Uterus (tissue), 4 donors: ENCODE measurements around the gene MLH1. TPM values are rescaled to one million over a fixed set of nuclear protein-coding genes. Genes with fewer than 3 reads are reported as not detected.
"Not testable (repeated sequence)": the region's sequence is repeated elsewhere in the genome, so short reads cannot be mapped to it uniquely, and the experiment has no call there.

Experiments
- DNase-seq, 2 donors: peaks; one replicate each; pipeline ENCODE4 v3.0.0-alpha.2; 2019 to 2020
- H3K27ac ChIP-seq, 2 donors: fragments of 200-600 bp; sonication (generic); 1 replicate in 1 of 2; 2 replicates in 1 of 2; pipeline ENCODE4 v1.5.1; 2016 to 2018
- H3K27me3 ChIP-seq, 2 donors: fragments of 200-600 bp; sonication (generic); one replicate each; pipeline ENCODE4 v1.5.1; 2018 to 2019; ENCODE audit warnings: control low read depth in 1 of 2
- H3K36me3 ChIP-seq, 2 donors: fragments of 200-600 bp; sonication (generic); one replicate each; pipeline ENCODE4 v1.5.1; 2019; ENCODE audit warnings: control low read depth in 1 of 2
- H3K4me1 ChIP-seq, 2 donors: fragments of 200-600 bp; sonication (generic); one replicate each; pipeline ENCODE4 v1.5.1; 2018 to 2019; ENCODE audit warnings: control low read depth in 1 of 2
- H3K4me3 ChIP-seq, 2 donors: fragments of 200-600 bp; sonication (generic); 1 replicate in 1 of 2; 2 replicates in 1 of 2; pipeline ENCODE4 v1.5.1; 2018 to 2019; ENCODE audit warnings: mild to moderate bottlenecking in 1 of 2
- H3K9me3 ChIP-seq, 2 donors: fragments of 200-600 bp; sonication (generic); one replicate each; pipeline ENCODE4 v1.5.1; 2019; ENCODE audit warnings: control low read depth in 1 of 2
- POLR2A ChIP-seq, 2 donors: fragments of 450-650 bp; IDR thresholded peaks; one replicate each; pipeline ENCODE4 v1.6.1; 2016; ENCODE audit warnings: antibody characterized with exemption in 2 of 2, mild to moderate bottlenecking in 1 of 2, moderate library complexity in 1 of 2
- intact Hi-C: fragments of 100-400 bp; cut with DNase I; formaldehyde crosslinking; loops from one replicate; pipeline ENCODE4 v1.15.1; 2023; ENCODE audit warnings: low total_unique reads
- total RNA-seq, 4 donors: library from RNA; depleted of rRNA in 3 of 4; stranded (reverse); fragments of >200 nt in 3 of 4; gene quantifications; one replicate each; pipeline versions ENCODE4 v1.1.0 to v1.2.4, GENCODE V29; 2014 to 2023
- TF ChIP-seq, protein P1 (sequence below), 4 experiments: fragments of 200-600 bp in 2 of 4; fragments of 450-650 bp in 2 of 4; sonication (generic) in 2 of 4; IDR thresholded peaks; one replicate each; pipeline ENCODE4 v1.5.1; 2016 to 2019; ENCODE audit warnings: antibody characterized with exemption in 4 of 4, mild to moderate bottlenecking in 2 of 4, moderate library complexity in 1 of 4
- donor health status: DM: yes; HTN: yes; CAD: no.

The MLH1 gene
- total RNA-seq, 4 donors from 2014 or later: 5.9 to 64.3 (median 24.4) TPM

DNA sequence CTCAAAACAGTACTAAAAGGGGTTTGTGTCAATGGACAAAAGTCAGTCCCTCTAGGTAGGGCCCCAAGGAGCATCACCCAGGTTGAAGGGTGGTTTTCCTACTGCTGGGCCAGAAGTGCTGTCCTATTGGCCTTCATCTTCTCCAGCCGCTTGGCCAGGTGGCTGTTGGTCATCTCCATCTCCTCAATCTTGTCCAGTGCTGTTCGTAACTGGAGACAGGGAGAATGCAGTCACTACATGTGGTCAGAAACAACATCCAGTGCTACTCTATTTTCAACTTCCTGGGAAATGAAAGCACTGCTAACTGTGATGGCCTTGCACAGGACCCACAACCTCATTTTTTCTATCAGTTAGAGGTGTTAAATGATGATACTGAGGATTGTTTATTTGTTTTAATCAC lies 60.4 kb downstream of the MLH1 start:
- no peak for DNase-seq
- H3K36me3 ChIP-seq: no peaks in the 10 kb centered on the region
- no peak for TF ChIP-seq POLR2A (IDR thresholded peaks at IDR 0.05)
- TF ChIP-seq, protein P1, sequence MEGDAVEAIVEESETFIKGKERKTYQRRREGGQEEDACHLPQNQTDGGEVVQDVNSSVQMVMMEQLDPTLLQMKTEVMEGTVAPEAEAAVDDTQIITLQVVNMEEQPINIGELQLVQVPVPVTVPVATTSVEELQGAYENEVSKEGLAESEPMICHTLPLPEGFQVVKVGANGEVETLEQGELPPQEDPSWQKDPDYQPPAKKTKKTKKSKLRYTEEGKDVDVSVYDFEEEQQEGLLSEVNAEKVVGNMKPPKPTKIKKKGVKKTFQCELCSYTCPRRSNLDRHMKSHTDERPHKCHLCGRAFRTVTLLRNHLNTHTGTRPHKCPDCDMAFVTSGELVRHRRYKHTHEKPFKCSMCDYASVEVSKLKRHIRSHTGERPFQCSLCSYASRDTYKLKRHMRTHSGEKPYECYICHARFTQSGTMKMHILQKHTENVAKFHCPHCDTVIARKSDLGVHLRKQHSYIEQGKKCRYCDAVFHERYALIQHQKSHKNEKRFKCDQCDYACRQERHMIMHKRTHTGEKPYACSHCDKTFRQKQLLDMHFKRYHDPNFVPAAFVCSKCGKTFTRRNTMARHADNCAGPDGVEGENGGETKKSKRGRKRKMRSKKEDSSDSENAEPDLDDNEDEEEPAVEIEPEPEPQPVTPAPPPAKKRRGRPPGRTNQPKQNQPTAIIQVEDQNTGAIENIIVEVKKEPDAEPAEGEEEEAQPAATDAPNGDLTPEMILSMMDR (IDR thresholded peaks at IDR 0.05): no peak
- H3K4me3 ChIP-seq: no peak overlapping the region
- intact Hi-C loops: no loop called here
- peak overlapping the region; percentile 19 to 75 for H3K27ac ChIP-seq
- H3K9me3 ChIP-seq: no peaks in the 10 kb centered on the region
- H3K4me1 ChIP-seq: peaks cover 0 to 5% of the 10 kb centered on the region in 2 donors
- H3K27me3 ChIP-seq: no peaks in the 10 kb centered on the region

DNA sequence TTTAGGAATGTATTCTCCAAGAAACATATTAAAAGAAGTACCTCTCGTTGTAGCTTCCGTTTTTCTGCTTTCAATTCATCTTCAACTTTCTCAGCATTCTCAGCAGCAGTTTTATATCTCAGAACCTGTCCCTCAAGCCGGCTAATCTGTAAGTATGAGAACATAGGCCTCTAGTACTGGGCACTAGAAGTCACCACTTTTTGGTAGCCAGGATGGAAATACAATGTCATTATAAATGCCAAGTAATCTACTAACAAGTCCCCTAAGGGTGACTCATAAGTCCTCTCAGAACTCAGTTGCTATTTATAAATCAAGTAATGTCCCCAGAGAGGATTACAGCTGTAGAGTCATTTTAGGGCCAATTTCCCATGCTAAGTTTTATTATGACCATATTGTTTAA lies 61.1 kb downstream of the MLH1 start:
- Histone ChIP-seq H3K27me3 (no peaks in the 10 kb centered on the region), H3K4me1 (peaks cover 0 to 5% of the 10 kb centered on the region in 2 donors), H3K9me3 (no peaks in the 10 kb centered on the region), H3K27ac (peak overlapping the region; percentile 19 to 75), H3K4me3 (no peak overlapping the region), H3K36me3 (no peaks in the 10 kb centered on the region)
- TF ChIP-seq, protein P1 (IDR thresholded peaks at IDR 0.05): no peak
- no peak for TF ChIP-seq POLR2A (IDR thresholded peaks at IDR 0.05)
- no peak for DNase-seq
- intact Hi-C loops: no loop called here

DNA sequence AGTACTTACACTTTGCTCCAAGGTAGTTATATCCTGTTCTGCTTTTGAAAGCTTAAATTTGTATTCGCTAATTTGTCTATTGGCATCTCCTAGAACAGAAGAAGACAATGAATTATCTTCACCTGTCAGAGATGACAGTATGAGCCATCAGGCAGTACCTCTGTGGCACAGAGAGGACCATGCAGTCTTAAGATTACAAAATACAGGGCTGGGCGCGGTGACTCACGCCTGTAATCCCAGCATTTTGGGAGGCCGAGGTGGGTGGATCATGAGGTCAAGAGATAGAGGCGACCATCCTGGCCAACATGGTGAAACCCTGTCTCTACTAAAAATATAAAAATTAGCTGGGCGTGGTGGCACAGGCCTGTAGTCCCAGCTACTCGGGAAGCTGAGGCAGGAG lies 61.8 kb downstream of the MLH1 start:
- H3K27me3 ChIP-seq, H3K9me3 ChIP-seq, DNase-seq, H3K36me3 ChIP-seq, H3K4me1 ChIP-seq, intact Hi-C loops, H3K4me3 ChIP-seq: not testable (repeated sequence)
- peak overlapping the region; percentile 6 to 75 for H3K27ac ChIP-seq

DNA sequence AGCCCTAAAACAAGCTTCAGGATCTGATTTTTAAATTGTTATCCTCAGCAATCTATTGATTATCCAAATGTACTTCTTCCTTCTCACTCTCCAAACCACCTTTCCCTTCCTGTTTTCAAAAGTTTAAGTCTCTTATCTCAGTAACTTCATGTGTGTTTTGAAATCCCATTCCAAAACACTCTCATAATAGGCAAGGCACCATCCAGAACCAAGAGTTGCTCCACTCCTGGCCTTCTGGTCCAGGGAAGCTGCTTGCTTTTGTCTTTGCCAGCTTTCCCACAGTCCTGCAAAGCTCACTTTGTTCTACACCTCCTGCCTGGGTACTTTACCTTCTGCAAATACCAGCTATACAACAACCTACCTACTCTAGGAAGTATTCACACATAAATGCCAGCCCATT lies 63.5 kb downstream of the MLH1 start:
- intact Hi-C loops: no loop called here
- no peak overlapping the region for H3K4me3 ChIP-seq
- H3K4me1 ChIP-seq: no peaks in the 10 kb centered on the region
- no peaks in the 10 kb centered on the region for H3K27me3 ChIP-seq
- no peaks in the 10 kb centered on the region for H3K9me3 ChIP-seq
- H3K27ac ChIP-seq: no peak overlapping the region
- DNase-seq: no peak
- no peaks in the 10 kb centered on the region for H3K36me3 ChIP-seq
- TF ChIP-seq, protein P1 (IDR thresholded peaks at IDR 0.05): no peak
- TF ChIP-seq POLR2A (IDR thresholded peaks at IDR 0.05): no peak

DNA sequence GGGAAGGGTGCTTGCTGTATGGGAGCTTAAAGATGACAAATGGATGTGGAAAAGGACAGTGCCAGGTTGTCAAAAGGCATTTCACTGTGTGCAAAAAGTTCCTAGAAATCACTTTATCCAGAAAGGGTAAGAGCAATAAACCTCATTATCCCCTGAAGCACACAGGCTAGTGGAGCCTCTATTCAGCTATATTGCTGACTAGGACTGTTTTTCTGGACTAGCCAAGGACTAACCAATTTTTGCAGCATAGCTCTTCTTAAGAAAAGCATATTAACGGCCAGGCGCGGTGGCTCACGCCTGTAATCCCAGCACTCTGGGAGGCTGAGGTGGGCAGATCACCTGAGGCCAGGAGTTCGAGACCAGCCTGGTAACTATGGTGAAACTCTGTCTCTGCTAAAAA lies 64.8 kb downstream of the MLH1 start:
- Histone ChIP-seq H3K4me1 (no peaks in the 10 kb centered on the region), H3K4me3 (no peak overlapping the region), H3K27ac (no peak overlapping the region), H3K36me3 (no peaks in the 10 kb centered on the region), H3K27me3 (no peaks in the 10 kb centered on the region), H3K9me3 (no peaks in the 10 kb centered on the region)
- intact Hi-C loops: no loop called here
- TF ChIP-seq, protein P1 (IDR thresholded peaks at IDR 0.05): no peak
- TF ChIP-seq POLR2A (IDR thresholded peaks at IDR 0.05): no peak
- no peak for DNase-seq

DNA sequence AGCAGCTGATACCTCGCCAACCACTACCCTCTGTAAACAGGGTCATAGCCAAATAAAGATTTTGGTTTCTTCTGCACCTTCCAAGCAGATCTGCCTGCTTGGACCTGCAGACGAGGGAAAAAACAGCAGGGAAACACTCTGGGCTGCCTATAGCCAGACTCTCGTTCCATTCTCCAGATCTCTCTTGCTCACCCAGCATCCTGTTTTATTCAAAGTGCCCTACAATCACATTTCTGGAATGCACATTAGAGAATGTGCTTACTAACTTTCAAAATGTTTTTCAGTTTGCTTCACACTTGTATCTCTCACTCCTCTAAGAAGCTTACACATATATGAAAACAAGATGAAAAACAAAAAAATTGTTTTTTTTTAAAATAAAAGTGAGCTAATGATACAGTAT lies 71.4 kb downstream of the MLH1 start:
- no peak for DNase-seq
- no peak for TF ChIP-seq POLR2A (IDR thresholded peaks at IDR 0.05)
- TF ChIP-seq, protein P1 (IDR thresholded peaks at IDR 0.05): no peak
- Histone ChIP-seq H3K27ac (no peak overlapping the region), H3K4me1 (no peaks in the 10 kb centered on the region), H3K27me3 (no peaks in the 10 kb centered on the region), H3K4me3 (no peak overlapping the region), H3K36me3 (no peaks in the 10 kb centered on the region), H3K9me3 (no peaks in the 10 kb centered on the region)
- intact Hi-C loops: no loop called here
